HepG2 (cell line): ENCODE measurements around the gene NFE2. TPM values are rescaled to one million over a fixed set of nuclear protein-coding genes. Genes with fewer than 3 reads are reported as not detected.
A peak's percentile ranks its signal among the peaks of the same experiment; 100 is the strongest.

Experiments used
- ATAC-seq: fragments of 200-7000 bp; cut with Tn5 transposase; 3 replicates; pipeline ENCODE4 v1.9.1; 2020; ENCODE audit warnings: mild to moderate bottlenecking, moderate library complexity
- BruUV-seq: library from RNA; stranded (reverse); fragments of 400-500 nt; replicated peaks from 2 replicates; lab custom pipeline; 2021; lab: Mats Ljungman, UMichigan
- CTCF ChIA-PET: fragments of 300-600 bp; formaldehyde crosslinking; extraction: SDS; loops from one replicate; lab custom pipeline; 2021; ENCODE audit warnings: low total read pairs, inconsistent platforms, low intra/inter-chr PET ratio; lab: Yijun Ruan, JAX
- POLR2A ChIA-PET: fragments of 350-600 bp; sonication (Branson Sonifier 250); formaldehyde crosslinking; loops from one replicate; lab custom pipeline; 2020; ENCODE audit warnings: antibody characterized with exemption, inconsistent platforms; lab: Yijun Ruan, JAX
- DNase-seq: peaks from one replicate; pipeline ENCODE4 v3.0.0-alpha.2; 2015; ENCODE audit warnings: low spot score
- FAIRE-seq: peaks from 3 replicates; lab custom pipeline; 2011; peaks lifted over from hg19 to GRCh38; lab: Jason Lieb, UNC
- H2AFZ ChIP-seq: one replicate; pipeline ENCODE4 v1.6.1; 2011; ENCODE audit warnings: low read length, inconsistent platforms
- H3K27ac ChIP-seq: fragments of 300-600 bp; 3 replicates; pipeline ENCODE4 v1.8.0; 2011; ENCODE audit warnings: mixed run types, mild to moderate bottlenecking, mixed read lengths, low read length, inconsistent platforms; ENCODE audit not compliant: insufficient read depth; ENCODE audit errors: extremely low read length
- H3K27me3 ChIP-seq, 2 experiments: fragments of 200-600 bp in 1 of 2; 2 replicates in 1 of 2; 3 replicates in 1 of 2; pipeline versions ENCODE4 v1.6.0 to v1.8.0; 2011; ENCODE audit warnings: low read length in 2 of 2, mild to moderate bottlenecking in 2 of 2, moderate library complexity in 2 of 2, inconsistent platforms in 1 of 2; ENCODE audit not compliant: insufficient read depth in 2 of 2, control insufficient read depth in 1 of 2
- H3K36me3 ChIP-seq, 2 experiments: fragments of 200-600 bp in 1 of 2; replicated peaks in 1 of 2; 2 replicates in 1 of 2; 3 replicates in 1 of 2; pipeline versions ENCODE4 v1.5.1 to v1.8.0; 2011; ENCODE audit warnings: low read length in 2 of 2, inconsistent platforms in 1 of 2; ENCODE audit not compliant: insufficient read depth in 2 of 2, control insufficient read depth in 1 of 2
- H3K4me1 ChIP-seq: 2 replicates; pipeline ENCODE4 v1.5.1; 2012; ENCODE audit warnings: low read length, inconsistent platforms; ENCODE audit not compliant: insufficient read depth
- H3K4me2 ChIP-seq: 2 replicates; pipeline ENCODE4 v1.6.0; 2011; ENCODE audit warnings: low read depth, low read length, inconsistent platforms
- H3K4me3 ChIP-seq, 3 experiments: fragments of 200-600 bp in 1 of 3; sonication (generic), shearing (Covaris generic) in 1 of 3; replicated peaks in 1 of 3; 2 replicates each; pipeline ENCODE4 v1.5.1; 2011 to 2016; ENCODE audit warnings: low read length in 3 of 3, inconsistent platforms in 2 of 3, low read depth in 2 of 3, mild to moderate bottlenecking in 2 of 3, control low read depth in 1 of 3, mixed read lengths in 1 of 3; ENCODE audit not compliant: insufficient read depth in 1 of 3
- H3K79me2 ChIP-seq: one replicate; pipeline ENCODE4 v1.6.1; 2011; ENCODE audit warnings: low read length, inconsistent platforms; ENCODE audit not compliant: insufficient read depth
- H3K9ac ChIP-seq: 2 replicates; pipeline ENCODE4 v1.6.0; 2011; ENCODE audit warnings: mild to moderate bottlenecking, low read depth, low read length, inconsistent platforms; ENCODE audit not compliant: insufficient read depth
- H3K9me3 ChIP-seq: 2 replicates; pipeline ENCODE4 v1.5.1; 2012; ENCODE audit warnings: mild to moderate bottlenecking, low read length
- H4K20me1 ChIP-seq: 2 replicates; pipeline ENCODE4 v1.6.0; 2011; ENCODE audit warnings: inconsistent platforms, mild to moderate bottlenecking, low read length, moderate library complexity; ENCODE audit not compliant: insufficient read depth
- CHCHD3 ChIP-seq: sonication (generic); formaldehyde crosslinking; IDR thresholded peaks from 2 replicates; pipeline ENCODE4 v1.8.0; 2022; ENCODE audit warnings: mild to moderate bottlenecking, missing genetic modification reagents, moderate library complexity
- CREB1 ChIP-seq, 2 experiments: fragments of 450-650 bp in 1 of 2; IDR thresholded peaks; 2 replicates each; pipeline ENCODE4 v1.6.1; 2016 to 2017; ENCODE audit warnings: control low read depth in 1 of 2, mild to moderate bottlenecking in 1 of 2, missing compliant biosample characterization in 1 of 2, missing genetic modification characterization in 1 of 2
- ETV5 ChIP-seq: IDR thresholded peaks from 2 replicates; pipeline ENCODE4 v1.6.1; 2018; ENCODE audit warnings: missing biosample characterization, missing genetic modification reagents, inconsistent platforms, borderline replicate concordance
- KAT2B ChIP-seq: fragments of 150-350 bp; IDR thresholded peaks from 2 replicates; pipeline ENCODE4 v1.6.1; 2014; ENCODE audit warnings: low read depth, low read length, borderline replicate concordance
- NONO ChIP-seq, 2 experiments: fragments of 450-650 bp in 1 of 2; sonication (generic) in 1 of 2; formaldehyde crosslinking in 1 of 2; IDR thresholded peaks in 1 of 2; conservative IDR thresholded peaks in 1 of 2; 2 replicates each; pipeline versions ENCODE4 v1.6.1 to v1.8.0; 2017 to 2022; ENCODE audit warnings: mild to moderate bottlenecking in 1 of 2, missing genetic modification reagents in 1 of 2, moderate library complexity in 1 of 2
- PCBP1 ChIP-seq: fragments of 200-400 bp; formaldehyde crosslinking; IDR thresholded peaks from 2 replicates; pipeline ENCODE4 v1.6.1; 2017; ENCODE audit warnings: mild to moderate bottlenecking, low read depth, low read length, borderline replicate concordance
- ZNF232 ChIP-seq: sonication (generic); formaldehyde crosslinking; IDR thresholded peaks from 2 replicates; pipeline ENCODE4 v1.4.0; 2020; ENCODE audit warnings: missing genetic modification reagents, borderline replicate concordance
- ZNF263 ChIP-seq: sonication (generic); formaldehyde crosslinking; IDR thresholded peaks from 2 replicates; pipeline ENCODE4 v1.4.0; 2020; ENCODE audit warnings: missing genetic modification reagents
- ZNF343 ChIP-seq: sonication (generic); formaldehyde crosslinking; IDR thresholded peaks from 2 replicates; pipeline ENCODE4 v1.4.0; 2020; ENCODE audit warnings: mild to moderate bottlenecking, missing genetic modification reagents
- ZNF567 ChIP-seq: sonication (generic); formaldehyde crosslinking; IDR thresholded peaks from 2 replicates; pipeline ENCODE4 v1.8.1; 2023; ENCODE audit warnings: mild to moderate bottlenecking, missing genetic modification reagents, borderline replicate concordance
- WGBS: methylation state at CpG from one replicate; pipeline ENCODE4 v1.1.6; 2017; ENCODE audit warnings: low lambda C conversion rate; 5-methylcytosine and 5-hydroxymethylcytosine counted together
- in situ Hi-C: cut with HindIII; loops from 2 replicates; pipeline ENCODE4 v1.10.0; 2017; ENCODE audit warnings: low pct_unique_long_range_greater_than_20kb; ENCODE audit not compliant: extremely low pct_ligation_motif_present
- intact Hi-C: fragments of 100-400 bp; cut with micrococcal nuclease; formaldehyde crosslinking; loops from one replicate; pipeline ENCODE4 v1.10.0; 2022; ENCODE audit not compliant: unreplicated experiment
- polyA plus RNA-seq, 8 experiments: library from polyadenylated mRNA; depleted of rRNA in 3 of 8; stranded (reverse) in 7 of 8; unstranded in 1 of 8; fragments of >200 nt; fragmentation: Illumina TruSeq in 4 of 8; extraction: Trizol in 4 of 8; gene quantifications; 2 replicates each; pipeline versions ENCODE4 v1.2.1 to v1.2.3, GENCODE V29; 2011 to 2016; ENCODE audit warnings: low read depth in 4 of 8, missing spikeins in 1 of 8, mixed read lengths in 1 of 8; ENCODE audit not compliant: insufficient read depth in 1 of 8
- total RNA-seq, 5 experiments: library from RNA; depleted of rRNA; stranded (reverse); fragments of >200 nt; fragmentation: Illumina TruSeq; extraction: Trizol; gene quantifications; 2 replicates each; pipeline ENCODE4 v1.2.3, GENCODE V29; 2016; ENCODE audit warnings: low read depth in 1 of 5
- TF ChIP-seq, protein P1 (sequence below): sonication (generic); formaldehyde crosslinking; IDR thresholded peaks from 2 replicates; pipeline ENCODE4 v1.4.0; 2020; ENCODE audit warnings: missing genetic modification reagents
- TF ChIP-seq, protein P2 (sequence below): sonication (generic); formaldehyde crosslinking; IDR thresholded peaks from 2 replicates; pipeline ENCODE4 v1.5.1; 2020; ENCODE audit warnings: mild to moderate bottlenecking, missing genetic modification reagents, borderline replicate concordance
- TF ChIP-seq, protein P3 (sequence below), 2 experiments: sonication (generic) in 1 of 2; formaldehyde crosslinking in 1 of 2; IDR thresholded peaks; 2 replicates each; pipeline versions ENCODE4 v1.4.0 to v1.6.1; 2018 to 2020; ENCODE audit warnings: missing genetic modification reagents in 2 of 2, borderline replicate concordance in 1 of 2, low read depth in 1 of 2, mild to moderate bottlenecking in 1 of 2, missing biosample characterization in 1 of 2
- TF ChIP-seq, protein P4 (sequence below): sonication (generic); formaldehyde crosslinking; conservative IDR thresholded peaks from 2 replicates; pipeline ENCODE4 v1.8.0; 2022; ENCODE audit warnings: mild to moderate bottlenecking, moderate library complexity, missing genetic modification reagents
- TF ChIP-seq, protein P5 (sequence below): sonication (generic); formaldehyde crosslinking; IDR thresholded peaks from 2 replicates; pipeline ENCODE4 v1.5.0; 2020; ENCODE audit warnings: missing genetic modification reagents, mild to moderate bottlenecking, borderline replicate concordance

NFE2 gene
- total and polyA plus RNA-seq, 2 of the 13 experiments (the other 11 are each of a cell fraction or from before 2014, with no cell fraction given), result 4.5 to 7.8 TPM

DNA sequence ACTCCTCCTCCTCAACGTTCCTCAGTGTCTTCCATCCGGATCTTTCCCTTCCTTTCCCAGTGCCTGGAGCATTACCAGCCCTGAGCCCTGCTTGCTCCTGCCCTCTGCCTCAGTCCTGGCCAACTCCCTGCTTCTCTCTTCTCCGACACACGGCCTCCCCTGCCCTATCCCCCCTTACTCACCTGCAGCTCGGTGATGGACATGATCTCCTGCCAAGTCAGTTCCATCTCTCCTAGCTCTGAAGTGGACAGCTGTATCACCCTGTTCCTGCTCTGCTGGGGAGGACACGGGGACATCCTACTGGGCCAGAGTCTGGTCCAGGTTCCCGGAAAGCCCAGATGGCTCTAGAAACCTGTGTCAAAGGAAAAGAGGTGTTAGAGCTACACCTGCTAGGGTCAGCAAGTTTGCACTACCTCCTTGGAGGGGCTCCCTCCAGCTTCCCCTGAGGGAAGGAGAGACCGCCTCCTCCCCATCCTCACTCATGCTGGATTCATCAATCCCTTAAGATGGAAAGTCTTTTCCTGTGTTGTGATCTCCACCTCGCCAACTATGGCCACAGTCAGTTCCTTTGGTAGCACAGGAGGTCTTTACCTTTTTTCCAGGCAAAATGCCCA, 5.8 kb downstream of the NFE2 start:
- Histone ChIP-seq H3K4me3 (peak overlapping the region in 2 of 3 experiments; percentile 26 to 64; a peak in 3 of 6 replicates), H3K79me2 (peaks cover 4% of the 10 kb centered on the region), H3K4me2 (peak overlapping the region; percentile 91), H3K27ac (peak overlapping the region; percentile 89), H2AFZ (no peak overlapping the region), H3K9ac (peak overlapping the region; percentile 79), H3K36me3 (peaks cover 2 to 11% of the 10 kb centered on the region in 2 experiments; a peak in 2 of 5 replicates), H3K4me1 (peaks cover 64% of the 10 kb centered on the region), H3K9me3 (no peaks in the 10 kb centered on the region), H4K20me1 (no peaks in the 10 kb centered on the region), H3K27me3 (no peaks in the 10 kb centered on the region)
- POLR2A ChIA-PET, result interaction anchor here (0.9 to 14.6 kb wide), 9 partner anchors 8 to 64 kb away, joined by 4 to 176 read pairs (median 8); partner anchors contain the start of genes CBX5, COPZ1 and HNRNPA1
- DNase-seq (no peak), FAIRE-seq (no peak), ATAC-seq (no peak; the same call in 2 of the 3 replicates)
- BruUV-seq, result TSS peak; percentile 70
- intact Hi-C loops, result loop anchor here (1.0 kb wide), 4 partner anchors 29 to 75 kb away; no protein-coding TSS in a partner anchor
- in situ Hi-C loops, result loop anchor here (5.0 kb wide), 1 partner anchor 67 kb away; the partner anchor contains the start of gene GPR84
- CTCF ChIA-PET, result interaction anchor here (0.9 to 3.4 kb wide), 4 partner anchors 26 to 84 kb away, joined by 3 to 34 read pairs (median 16); partner anchors contain the start of gene COPZ1
- WGBS, result 61% methylated on average over 9 of the region's 9 CpGs
- TF ChIP-seq, protein P1, sequence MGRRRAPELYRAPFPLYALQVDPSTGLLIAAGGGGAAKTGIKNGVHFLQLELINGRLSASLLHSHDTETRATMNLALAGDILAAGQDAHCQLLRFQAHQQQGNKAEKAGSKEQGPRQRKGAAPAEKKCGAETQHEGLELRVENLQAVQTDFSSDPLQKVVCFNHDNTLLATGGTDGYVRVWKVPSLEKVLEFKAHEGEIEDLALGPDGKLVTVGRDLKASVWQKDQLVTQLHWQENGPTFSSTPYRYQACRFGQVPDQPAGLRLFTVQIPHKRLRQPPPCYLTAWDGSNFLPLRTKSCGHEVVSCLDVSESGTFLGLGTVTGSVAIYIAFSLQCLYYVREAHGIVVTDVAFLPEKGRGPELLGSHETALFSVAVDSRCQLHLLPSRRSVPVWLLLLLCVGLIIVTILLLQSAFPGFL, result no peak
- TF ChIP-seq, protein P2, sequence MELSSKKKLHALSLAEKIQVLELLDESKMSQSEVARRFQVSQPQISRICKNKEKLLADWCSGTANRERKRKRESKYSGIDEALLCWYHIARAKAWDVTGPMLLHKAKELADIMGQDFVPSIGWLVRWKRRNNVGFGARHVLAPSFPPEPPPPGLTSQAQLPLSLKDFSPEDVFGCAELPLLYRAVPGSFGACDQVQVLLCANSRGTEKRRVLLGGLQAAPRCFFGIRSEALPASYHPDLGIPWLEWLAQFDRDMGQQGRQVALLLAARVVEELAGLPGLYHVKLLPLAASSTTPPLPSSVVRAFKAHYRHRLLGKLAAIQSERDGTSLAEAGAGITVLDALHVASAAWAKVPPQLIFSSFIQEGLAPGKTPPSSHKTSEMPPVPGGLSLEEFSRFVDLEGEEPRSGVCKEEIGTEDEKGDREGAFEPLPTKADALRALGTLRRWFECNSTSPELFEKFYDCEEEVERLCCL, result no peak
- no peak for TF ChIP-seq ETV5
- TF ChIP-seq CHCHD3 (CRISPR knock-in tag), result no peak
- TF ChIP-seq ZNF567 (CRISPR knock-in tag), result no peak
- TF ChIP-seq NONO (IDR thresholded peaks at IDR 0.05), result no peak
- no peak for TF ChIP-seq NONO (CRISPR knock-in tag; conservative IDR thresholded peaks at IDR 0.05)
- TF ChIP-seq CREB1 (IDR thresholded peaks at IDR 0.05), result no peak
- no peak for TF ChIP-seq CREB1 (CRISPR knock-in tag; IDR thresholded peaks at IDR 0.05)
- no peak for TF ChIP-seq ZNF232 (CRISPR knock-in tag)
- TF ChIP-seq, protein P3, sequence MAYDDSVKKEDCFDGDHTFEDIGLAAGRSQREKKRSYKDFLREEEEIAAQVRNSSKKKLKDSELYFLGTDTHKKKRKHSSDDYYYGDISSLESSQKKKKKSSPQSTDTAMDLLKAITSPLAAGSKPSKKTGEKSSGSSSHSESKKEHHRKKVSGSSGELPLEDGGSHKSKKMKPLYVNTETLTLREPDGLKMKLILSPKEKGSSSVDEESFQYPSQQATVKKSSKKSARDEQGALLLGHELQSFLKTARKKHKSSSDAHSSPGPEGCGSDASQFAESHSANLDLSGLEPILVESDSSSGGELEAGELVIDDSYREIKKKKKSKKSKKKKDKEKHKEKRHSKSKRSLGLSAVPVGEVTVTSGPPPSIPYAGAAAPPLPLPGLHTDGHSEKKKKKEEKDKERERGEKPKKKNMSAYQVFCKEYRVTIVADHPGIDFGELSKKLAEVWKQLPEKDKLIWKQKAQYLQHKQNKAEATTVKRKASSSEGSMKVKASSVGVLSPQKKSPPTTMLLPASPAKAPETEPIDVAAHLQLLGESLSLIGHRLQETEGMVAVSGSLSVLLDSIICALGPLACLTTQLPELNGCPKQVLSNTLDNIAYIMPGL (CRISPR knock-in tag; IDR thresholded peaks at IDR 0.05; ENCODE audit: borderline replicate concordance in 1 of 2, low read depth in 1 of 2), result 0 out of 4 replicates have a peak, but pooled peaks of 1 of the 2 experiments have one; percentile 4
- TF ChIP-seq KAT2B, result no peak
- TF ChIP-seq, protein P4, sequence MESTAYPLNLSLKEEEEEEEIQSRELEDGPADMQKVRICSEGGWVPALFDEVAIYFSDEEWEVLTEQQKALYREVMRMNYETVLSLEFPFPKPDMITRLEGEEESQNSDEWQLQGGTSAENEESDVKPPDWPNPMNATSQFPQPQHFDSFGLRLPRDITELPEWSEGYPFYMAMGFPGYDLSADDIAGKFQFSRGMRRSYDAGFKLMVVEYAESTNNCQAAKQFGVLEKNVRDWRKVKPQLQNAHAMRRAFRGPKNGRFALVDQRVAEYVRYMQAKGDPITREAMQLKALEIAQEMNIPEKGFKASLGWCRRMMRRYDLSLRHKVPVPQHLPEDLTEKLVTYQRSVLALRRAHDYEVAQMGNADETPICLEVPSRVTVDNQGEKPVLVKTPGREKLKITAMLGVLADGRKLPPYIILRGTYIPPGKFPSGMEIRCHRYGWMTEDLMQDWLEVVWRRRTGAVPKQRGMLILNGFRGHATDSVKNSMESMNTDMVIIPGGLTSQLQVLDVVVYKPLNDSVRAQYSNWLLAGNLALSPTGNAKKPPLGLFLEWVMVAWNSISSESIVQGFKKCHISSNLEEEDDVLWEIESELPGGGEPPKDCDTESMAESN (CRISPR knock-in tag), result no peak
- no peak for TF ChIP-seq PCBP1
- TF ChIP-seq ZNF343 (CRISPR knock-in tag), result no peak
- TF ChIP-seq, protein P5, sequence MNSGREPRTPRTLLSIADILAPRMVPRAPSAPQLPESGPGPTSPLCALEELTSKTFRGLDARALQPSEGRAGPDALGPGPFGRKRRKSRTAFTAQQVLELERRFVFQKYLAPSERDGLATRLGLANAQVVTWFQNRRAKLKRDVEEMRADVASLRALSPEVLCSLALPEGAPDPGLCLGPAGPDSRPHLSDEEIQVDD (CRISPR knock-in tag), result no peak
- TF ChIP-seq ZNF263 (CRISPR knock-in tag), result 0 out of 2 replicates have a peak, but pooled peaks have one; percentile 1
